HG02571 (cell line): Measurements from ENCODE around the gene HELZ.
"Not testable (repeated sequence)": the region's sequence is repeated elsewhere in the genome, so short reads cannot be mapped to it uniquely, and the experiment has no call there.

Source experiments
- ATAC-seq: cut with Tn5 transposase; IDR thresholded peaks from one replicate; pipeline ENCODE4 v1.9.1; 2021; ENCODE audit warnings: mild to moderate bottlenecking, moderate library complexity; ENCODE audit not compliant: unreplicated experiment

The HELZ gene

DNA sequence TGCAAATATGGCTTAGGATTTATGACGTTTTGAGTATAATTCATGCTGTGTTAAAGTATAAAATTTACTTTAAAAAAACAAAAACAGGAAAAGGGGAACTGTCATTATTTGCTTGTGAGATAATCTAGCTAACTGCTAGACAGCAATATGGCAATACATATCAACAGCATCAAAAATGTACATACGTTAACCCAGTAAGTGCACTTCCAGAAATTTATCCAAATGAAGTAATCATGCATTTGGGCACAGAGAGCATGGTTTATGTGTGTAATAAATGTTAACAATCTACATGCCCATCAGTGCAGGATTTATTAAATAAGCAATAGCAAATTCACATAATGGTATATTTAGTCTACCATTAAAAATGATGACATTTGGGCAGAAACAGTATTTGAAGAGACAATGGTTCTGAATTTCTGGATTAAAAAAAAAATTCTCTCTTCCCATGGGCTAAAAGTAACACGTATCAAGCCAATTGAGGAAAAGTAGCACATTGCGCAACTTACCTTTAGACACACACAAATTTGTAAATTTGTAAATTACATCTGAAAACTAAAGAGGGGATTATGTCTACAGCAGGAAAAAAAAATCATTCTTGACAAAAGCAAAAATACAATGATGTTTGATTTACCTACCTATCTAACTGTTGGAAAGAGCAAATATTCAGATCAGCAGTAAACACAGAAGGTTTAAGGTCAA lies 120.4 kb downstream of the HELZ start:
- ATAC-seq = no peak

DNA sequence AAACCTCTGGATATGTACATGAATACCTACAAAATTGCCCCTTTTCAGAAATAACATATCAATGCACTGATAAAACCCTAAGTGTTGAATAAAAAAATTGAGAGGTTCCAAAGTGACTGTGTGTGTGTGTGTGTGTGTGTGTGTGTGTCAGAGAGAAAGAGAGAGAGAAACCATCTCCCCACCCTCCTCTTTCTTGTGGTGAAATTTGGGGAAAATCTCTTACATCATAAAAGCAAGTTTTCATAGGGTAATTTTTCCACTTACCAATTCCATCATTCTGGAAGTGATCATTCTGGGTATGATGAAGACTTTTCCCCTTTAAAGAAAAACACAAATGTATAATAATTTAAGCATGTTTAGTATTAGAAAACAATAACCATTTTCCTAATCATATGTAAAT lies 121.3 kb downstream of the HELZ start:
- no peak for ATAC-seq

DNA sequence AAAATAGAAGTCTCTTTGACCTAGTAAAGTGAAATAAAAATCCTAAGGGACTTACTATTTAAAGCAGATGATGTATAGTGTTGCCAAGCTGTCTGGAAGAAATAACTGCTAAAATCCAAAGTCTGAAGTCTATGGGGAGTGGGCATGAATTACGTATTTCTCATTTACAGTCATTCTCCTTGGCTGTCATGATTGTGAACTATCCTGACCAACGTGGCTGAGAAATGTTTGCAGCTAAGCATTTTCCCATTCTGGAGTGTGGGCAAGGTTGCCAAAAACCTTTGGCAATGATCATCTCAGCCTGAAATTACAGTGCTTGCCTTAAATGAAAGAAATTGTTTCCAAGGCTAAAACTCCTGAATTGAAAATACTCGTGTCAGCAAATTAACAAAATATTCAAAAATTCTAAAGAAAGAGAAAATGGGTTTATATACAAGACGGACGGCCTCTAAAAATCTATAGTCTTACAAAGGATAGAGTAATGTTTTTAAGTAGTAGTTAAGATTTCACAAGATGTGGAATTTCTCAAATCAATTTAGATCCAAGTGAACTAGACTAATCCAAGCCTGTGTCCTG lies 123.6 kb downstream of the HELZ start:
- ATAC-seq = no peak

DNA sequence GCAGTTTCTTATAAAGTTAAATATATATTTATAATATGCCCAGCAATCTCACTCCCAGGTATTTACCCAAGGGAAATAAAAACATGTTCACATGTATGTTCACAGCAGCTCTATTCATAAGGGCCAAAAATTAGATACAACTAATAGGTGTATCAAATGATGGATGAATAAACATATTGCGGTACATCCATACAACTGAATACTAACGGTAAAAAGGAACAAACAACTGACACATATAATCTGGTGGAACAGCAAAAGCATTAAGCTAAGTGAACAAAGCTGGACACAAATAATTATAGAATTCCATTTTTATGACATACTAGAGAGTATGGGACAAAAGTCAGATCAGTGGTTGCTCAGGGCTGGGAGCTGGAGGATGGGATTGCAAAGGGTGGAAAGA lies 125.9 kb downstream of the HELZ start:
- no peak for ATAC-seq

DNA sequence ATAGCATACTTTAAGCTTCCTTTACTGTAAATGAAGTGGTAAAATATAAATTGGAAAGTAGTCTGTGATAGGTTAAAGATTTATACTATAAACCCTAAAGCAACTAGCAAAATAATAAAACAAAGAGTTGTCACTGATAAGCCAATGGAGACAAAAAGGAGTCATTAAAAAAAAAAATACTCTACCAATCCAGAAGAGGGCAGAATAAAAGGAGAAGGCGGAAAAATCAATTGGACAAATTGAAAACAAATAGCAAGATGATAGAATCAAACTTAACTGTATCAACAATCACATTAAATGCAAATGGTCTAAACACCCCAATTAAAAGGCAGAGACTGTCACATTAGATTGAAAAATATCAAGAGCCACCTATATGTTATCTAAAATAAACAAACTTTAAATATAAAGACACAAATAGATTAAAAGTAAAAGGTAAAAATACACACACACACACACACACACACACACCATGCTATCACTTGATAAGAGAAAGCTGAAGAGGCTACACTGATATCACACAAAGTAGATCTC lies 128.9 kb downstream of the HELZ start:
- ATAC-seq = no peak

DNA sequence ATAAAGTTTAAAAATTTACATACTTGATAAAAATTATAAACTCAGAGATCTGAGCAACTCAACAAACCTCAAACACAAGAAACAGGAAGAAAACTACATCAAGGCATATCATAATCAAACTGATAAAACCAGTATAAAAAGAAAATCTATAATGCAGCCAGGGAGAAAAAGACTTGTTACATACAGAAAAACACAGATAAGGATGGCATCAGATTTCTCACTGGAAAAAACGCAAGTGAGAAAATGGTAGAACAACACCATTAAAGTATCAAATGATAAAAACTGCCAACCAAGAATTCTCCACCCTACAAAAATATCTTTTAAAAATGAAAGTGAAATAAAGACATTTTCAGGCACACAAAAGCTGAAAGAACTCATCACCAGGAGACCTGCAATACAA lies 129.6 kb downstream of the HELZ start:
- ATAC-seq = no peak

DNA sequence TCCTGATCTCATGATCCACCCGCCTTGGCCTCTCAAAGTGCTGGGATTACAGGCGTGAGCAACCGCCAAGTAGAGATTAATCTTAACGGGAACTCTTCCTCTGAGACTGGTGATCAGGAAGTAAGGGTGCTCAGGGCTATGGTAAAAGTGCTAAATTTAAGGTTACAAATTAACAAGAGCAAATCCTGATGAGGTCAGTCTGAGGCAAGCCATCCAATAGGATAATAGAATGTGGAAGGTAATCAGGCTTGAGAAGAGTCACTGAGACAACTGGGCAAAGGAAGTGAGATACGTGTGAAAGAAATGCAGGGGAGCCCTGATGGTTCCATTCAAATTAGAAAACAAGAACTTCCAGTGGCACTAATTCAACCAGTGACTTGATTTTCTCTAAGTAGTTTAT lies 131.5 kb downstream of the HELZ start:
- no peak for ATAC-seq

DNA sequence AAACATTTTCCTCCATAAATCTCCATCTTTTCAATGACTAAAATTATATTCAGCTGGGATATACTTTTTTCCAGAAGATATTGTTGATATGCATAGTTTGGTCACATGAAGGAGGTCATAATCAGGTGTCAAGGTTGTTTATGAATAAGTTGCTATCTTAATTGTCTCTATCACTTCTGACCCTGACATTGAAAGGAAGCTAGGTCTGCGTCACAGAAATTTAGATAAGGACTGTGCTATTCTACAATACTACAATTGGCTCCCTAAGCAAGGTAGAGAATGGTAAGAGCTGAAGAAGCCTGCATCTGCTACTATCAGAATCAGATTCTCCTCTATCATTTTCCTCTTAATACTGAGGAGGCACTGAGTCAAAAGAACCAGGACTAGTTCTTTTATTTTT lies 133.2 kb downstream of the HELZ start:
- ATAC-seq = no peak

DNA sequence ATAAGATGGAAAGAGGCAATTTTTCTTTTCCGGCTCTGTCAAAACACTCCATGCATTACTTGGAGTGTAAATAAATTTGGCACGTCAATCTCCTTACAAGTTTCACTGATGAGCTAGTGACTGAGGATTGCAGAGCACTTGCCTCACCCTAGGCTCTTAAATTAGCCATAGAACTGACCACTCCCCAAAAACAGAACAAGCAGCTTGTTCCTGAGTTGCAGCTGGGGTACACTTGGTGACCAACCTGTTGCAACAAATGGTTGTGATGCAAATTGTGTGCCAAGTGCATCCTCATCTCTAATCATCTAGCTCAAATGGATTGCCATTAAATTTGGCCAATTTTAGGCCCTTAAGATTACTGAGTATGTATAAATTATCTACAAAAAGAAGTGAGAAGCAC lies 133.7 kb downstream of the HELZ start:
- no peak for ATAC-seq

DNA sequence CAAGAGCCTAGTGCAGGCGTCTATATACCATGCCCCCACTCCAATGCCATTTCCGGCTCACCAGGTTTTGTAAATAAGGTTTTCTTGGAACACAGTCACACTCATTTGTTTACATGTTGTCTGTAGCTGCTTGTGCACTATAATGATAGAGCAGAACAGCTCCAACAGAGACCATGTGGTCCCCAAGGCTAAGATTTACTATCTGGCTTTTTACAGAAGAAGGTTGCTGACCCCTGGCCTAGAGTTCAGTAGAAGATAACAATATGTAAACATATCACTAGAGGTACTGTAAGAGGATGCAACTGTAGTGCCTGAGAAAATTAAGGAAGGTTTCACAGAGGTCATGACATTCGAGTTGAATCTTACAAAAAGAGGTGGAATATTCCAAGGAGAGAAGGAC lies 134.4 kb downstream of the HELZ start:
- no peak for ATAC-seq

DNA sequence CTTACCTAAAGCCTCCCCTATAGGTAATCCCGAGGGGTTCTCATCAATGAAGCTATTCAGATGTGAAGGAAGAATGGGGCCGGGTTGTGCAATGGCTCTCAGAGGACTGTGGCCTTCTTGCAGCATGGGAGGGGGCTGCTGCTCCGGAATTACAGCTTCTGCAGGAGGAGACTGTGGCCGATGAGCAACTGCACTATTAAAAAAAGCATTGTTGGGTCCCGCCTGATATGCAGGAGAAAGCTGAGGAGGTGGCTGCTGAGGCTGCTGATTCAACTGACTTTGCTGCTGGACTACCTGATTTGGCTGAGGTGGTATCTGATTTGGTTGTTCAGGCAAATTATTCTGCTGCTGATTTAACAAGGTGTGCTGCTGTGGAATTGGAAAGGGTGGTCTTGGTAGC lies 135.9 kb downstream of the HELZ start:
- ATAC-seq = no peak

DNA sequence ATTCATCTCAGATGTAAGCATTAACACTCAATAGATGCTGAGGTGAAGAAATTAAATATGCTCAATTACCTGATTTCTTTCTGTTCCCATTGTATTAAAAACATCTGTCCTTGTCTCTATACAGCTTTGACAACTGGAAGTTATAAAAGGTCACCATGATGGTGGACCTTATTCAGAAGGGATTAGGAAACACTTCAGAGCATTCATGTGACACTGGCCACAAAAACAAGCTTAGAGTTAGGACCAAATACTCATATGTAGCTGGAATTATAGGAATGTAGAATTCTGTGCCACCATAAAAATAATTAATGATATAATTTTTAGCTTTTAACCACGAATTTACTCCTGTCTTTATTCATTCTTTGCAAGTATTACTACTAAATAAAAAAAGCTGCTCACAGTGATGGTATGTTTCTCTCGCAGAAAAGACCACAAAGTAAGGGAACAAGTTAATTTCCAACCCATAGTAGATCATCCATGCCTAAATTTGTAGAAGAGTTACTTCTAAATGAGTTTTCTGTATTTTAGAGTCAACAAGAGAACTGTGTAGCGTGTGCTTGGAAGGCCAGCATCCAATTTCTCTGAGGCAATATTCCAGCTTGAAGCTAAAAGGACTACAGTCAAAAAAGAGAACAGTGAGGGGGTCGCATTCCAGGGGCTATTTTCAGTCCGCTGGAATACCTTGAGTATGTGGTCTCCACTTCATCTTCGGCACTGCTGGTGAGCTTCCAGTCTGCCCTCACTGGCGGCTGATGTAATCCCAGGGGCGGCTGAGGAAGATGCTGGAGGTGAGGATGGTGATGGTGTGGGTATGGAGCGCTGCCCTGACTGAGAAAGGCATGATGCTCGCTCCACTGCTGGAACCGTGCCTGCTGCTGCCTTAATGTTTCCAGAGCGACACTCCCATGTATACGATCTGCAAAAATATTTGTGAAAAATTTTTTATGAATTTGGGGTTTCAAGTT lies 136.9 kb downstream of the HELZ start:
- ATAC-seq = no peak

DNA sequence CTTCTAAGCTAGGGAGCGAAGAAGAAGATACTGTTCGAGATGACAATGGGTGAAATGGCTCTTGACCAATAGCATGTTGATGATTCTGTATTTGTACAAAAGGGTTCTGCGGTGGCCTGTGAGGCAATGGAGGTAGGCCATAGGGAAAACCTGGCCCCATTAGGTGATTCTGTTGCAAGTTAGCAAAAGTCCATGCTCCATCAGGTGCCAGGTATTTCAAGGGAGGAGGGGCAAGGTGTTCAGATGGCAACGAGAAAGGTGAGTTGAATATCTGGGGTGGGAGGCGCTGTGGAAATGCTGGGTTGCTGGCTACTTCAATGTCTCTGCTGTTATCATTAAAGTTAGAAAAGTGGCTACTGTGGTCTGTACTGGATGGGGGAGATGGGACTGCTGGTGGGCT lies 137.8 kb downstream of the HELZ start:
- ATAC-seq = no peak

DNA sequence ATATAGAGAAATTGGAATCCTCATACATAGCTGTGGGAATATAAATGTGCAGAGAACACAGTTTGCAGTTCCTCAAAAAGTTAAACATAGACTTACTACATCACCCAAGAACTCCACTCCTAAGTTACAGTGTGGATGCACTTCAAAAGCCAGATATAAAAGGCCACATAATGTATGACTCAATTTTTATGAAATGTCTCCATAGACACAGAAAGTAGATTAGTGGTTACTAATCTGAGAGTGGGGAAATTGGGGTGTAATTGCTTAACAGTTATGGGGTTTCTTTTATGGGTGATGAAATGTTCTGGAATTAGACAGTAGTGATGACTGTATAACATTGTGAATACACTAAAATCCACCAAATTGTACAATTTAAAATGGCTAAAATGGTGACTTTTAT lies 139.8 kb downstream of the HELZ start:
- no peak for ATAC-seq

DNA sequence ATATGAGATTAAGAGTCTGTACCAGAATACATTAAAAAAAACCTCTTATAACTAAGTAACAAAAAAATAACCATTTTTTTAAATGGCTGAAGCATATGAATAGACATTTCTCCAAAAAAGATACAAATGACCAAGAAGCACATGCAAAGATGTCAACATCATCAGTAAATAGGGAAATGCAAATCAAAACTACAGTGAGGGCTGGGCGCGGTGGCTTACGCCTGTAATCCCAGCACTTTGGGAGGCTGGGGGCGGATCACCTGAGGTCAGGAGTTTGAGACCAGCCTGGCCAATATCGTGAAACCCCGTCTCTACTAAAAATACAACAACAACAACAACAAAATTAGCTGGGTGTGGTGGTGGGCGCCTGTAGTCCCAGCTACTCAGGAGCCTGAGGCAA lies 140.4 kb downstream of the HELZ start:
- ATAC-seq = not testable (repeated sequence)

DNA sequence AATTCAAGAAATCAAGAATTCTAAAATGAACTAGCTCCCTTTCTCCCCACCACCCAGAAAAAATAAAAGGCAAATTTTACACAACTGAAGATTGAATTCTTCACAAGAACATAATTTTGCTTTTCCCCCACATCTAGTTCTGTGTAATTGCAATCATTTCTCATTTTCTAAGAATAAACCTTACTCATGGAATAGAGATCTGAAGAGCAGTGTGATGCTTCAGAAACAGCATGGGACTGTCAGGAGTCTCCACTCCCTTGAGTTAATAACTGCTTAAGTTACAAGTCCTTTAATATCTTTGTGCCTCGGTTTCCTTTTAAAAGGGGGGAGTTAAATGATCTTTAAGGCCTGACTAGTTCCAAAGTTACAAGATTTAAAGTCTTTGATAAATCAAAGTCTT lies 147.0 kb downstream of the HELZ start:
- no peak for ATAC-seq

DNA sequence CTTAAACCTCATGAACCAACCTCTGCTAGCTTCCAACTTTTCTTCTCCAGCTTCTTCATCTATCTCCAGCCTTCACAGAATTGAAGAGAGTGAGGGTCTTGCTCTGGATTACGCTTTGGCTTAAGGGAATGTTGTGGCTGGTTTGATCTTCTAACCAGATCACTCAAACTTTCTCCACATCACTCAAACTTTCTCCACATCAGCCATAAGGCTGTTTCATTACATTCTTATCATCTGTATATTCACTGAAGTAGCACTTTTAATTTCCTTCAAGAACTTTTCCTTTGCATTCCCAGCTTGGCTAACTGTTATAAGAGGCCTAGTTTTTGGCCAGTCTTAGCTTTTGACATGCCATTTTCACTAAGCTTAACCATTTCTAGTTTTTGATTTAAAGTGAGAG lies 148.4 kb downstream of the HELZ start:
- no peak for ATAC-seq

DNA sequence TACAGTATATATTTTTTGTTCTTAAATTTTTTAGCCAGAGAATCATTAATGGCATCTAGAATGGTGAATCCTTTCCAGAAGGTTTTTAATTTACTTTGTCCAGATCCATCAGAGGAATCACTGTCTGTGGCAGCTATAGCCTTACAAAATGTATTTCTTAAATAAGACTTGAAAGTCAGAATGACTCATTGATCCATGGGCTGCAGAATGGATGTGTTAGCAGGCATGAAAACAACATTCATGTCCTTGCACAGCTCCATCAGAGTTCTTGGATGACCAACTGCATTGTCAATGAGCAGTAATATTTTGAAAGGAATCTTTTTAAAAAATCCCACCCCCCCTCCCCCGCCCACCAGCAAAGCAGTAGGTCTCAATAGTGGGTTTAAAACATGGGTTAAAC lies 149.2 kb downstream of the HELZ start:
- ATAC-seq = no peak

DNA sequence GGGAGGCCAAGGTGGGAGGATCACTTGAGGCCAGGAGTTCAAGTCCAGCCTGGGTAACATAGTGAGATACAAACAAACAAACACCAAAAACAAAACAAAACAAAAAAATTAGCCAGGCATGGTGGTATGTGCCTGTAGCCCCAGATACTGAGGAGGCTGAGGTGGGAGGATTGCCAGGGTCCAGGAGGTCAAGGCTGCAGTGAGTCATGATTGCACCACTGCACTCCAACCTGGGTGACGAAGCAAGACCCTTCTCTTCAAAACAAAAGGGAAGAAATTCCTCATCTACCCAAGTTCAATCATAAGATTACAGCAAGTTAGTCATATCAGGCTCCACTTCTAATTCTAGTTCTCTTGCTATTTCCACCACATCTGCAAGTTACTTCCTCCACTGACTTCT lies 149.7 kb downstream of the HELZ start:
- not testable (repeated sequence) for ATAC-seq

DNA sequence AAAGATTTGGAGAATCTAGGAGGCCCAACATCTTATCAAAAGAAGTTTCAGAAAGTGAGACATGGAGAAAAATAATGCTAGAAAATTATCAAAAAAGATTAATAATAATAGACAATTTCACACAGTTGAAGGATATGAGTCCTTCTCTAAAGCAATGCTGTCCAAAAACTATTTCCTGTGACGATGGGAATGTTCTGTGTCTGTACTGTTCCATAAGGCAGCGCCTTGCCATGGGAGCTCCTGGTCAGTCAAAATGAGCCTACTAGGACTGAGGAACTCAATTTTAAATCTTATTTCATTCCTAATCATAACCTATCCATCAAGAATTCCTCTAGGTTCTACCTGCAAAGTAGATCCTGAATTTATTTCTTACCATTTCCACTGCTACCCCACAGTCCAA lies 151.6 kb downstream of the HELZ start:
- no peak for ATAC-seq

DNA sequence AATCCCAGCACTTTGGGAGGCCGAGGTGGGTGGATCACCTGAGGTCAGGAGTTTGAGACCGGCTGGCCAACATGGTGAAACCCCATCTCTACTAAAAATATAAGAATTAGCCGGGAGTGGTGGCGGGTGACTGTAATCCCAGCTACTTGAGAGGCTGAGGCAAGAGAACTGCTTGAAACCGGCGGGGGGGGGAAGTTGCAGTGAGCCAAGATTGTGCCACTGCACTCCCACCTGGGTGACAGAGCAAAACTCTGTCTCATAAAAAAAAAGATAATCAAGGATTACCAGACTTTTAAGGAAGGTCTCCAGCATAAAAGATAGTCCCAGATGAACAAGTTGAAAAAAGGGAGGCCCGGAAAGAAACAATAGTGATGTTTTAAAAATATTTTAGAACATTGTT lies 152.3 kb downstream of the HELZ start:
- ATAC-seq = not testable (repeated sequence)

DNA sequence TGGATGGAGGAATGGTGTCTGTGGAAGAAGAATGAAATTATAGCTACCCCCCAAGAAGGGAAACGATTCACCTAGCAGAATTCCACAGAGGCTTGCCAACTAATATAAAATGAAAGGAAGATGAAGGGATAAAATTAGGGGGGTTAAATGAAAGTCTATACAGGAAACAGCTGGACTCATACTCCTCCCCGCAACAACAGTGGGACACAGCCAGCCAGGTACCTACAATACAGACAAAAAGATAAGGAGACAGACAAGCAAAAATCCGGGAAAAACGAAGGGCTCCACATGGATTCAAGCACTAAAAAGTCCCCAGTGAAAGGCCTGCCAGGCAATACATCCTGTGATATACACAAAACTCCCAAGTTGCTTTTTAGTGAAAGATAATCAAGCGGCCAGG lies 152.7 kb downstream of the HELZ start:
- ATAC-seq = no peak
